ENCODE results near the gene EXOC6B.

Gene EXOC6B

GRCh38 chr2:72367530-72368225, 458.2 kb downstream of the EXOC6B start:
- Histone ChIP-seq H3K4me3 (ENCODE audit: insufficient read length, low read depth) (no peak overlapping the region), H3K4me1 (ENCODE audit: insufficient read depth, insufficient read length) (peaks cover 4% of the 10 kb centered on the region), H3K9me3 (ENCODE audit: insufficient read depth, low read length) (no peaks in the 10 kb centered on the region), H3K27me3 (ENCODE audit: insufficient read depth, insufficient read length) (no peaks in the 10 kb centered on the region), H3K36me3 (ENCODE audit: insufficient read depth, insufficient read length, low read length) (no peaks in the 10 kb centered on the region), H3K9ac (ENCODE audit: insufficient read length, low read depth) (no peak overlapping the region)
- DNase-seq (ENCODE audit: low read depth, low spot score): no peak
- TF ChIP-seq ZNF274 (IDR thresholded peaks at IDR 0.05; ENCODE audit: low read depth, low read length): no peak
- no peak for TF ChIP-seq SUZ12 (IDR thresholded peaks at IDR 0.05; ENCODE audit: extremely low read depth, insufficient read depth, insufficient read length)
- TF ChIP-seq YY1 (IDR thresholded peaks at IDR 0.05; ENCODE audit: insufficient read depth, insufficient read length): no peak

GRCh38 chr2:72363406-72363805, 462.4 kb downstream of the EXOC6B start:
- no peak overlapping the region for H3K9ac ChIP-seq (ENCODE audit: insufficient read length, low read depth)
- H3K27me3 ChIP-seq (ENCODE audit: insufficient read depth, insufficient read length): no peaks in the 10 kb centered on the region
- DNase-seq (ENCODE audit: low read depth, low spot score): no peak
- no peaks in the 10 kb centered on the region for H3K36me3 ChIP-seq (ENCODE audit: insufficient read depth, insufficient read length, low read length)
- TF ChIP-seq SUZ12 (IDR thresholded peaks at IDR 0.05; ENCODE audit: extremely low read depth, insufficient read depth, insufficient read length): no peak
- no peak for TF ChIP-seq ZNF274 (IDR thresholded peaks at IDR 0.05; ENCODE audit: low read depth, low read length)
- no peak for TF ChIP-seq YY1 (IDR thresholded peaks at IDR 0.05; ENCODE audit: insufficient read depth, insufficient read length)
- H3K9me3 ChIP-seq (ENCODE audit: insufficient read depth, low read length): no peaks in the 10 kb centered on the region
- H3K4me1 ChIP-seq (ENCODE audit: insufficient read depth, insufficient read length): peaks cover 4% of the 10 kb centered on the region
- H3K4me3 ChIP-seq (ENCODE audit: insufficient read length, low read depth): no peak overlapping the region

DNA sequence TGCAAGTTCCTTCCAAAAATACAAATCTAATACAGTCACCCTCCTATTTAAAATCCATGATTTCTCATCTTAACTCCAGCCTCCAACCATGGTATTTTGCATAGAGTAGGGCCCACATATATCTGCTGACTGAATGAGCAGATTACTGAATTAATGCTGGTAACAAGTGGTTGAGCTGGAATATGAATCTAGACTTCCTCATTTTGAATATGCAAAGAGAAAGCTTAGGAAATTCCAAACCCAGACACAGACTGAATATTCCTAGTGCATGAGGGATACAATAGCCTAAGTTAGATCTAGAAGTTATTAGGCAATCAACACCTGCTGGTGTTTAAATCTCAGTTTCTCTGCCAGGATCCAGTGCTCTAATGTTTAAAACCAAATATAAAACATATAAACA, 463.1 kb downstream of the EXOC6B start:
- no peaks in the 10 kb centered on the region for H3K27me3 ChIP-seq (ENCODE audit: insufficient read depth, insufficient read length)
- DNase-seq (ENCODE audit: low read depth, low spot score): no peak
- peaks cover 3% of the 10 kb centered on the region for H3K4me1 ChIP-seq (ENCODE audit: insufficient read depth, insufficient read length)
- H3K9ac ChIP-seq (ENCODE audit: insufficient read length, low read depth): no peak overlapping the region
- H3K4me3 ChIP-seq (ENCODE audit: insufficient read length, low read depth): no peak overlapping the region
- no peak for TF ChIP-seq ZNF274 (IDR thresholded peaks at IDR 0.05; ENCODE audit: low read depth, low read length)
- no peak for TF ChIP-seq YY1 (IDR thresholded peaks at IDR 0.05; ENCODE audit: insufficient read depth, insufficient read length)
- TF ChIP-seq SUZ12 (IDR thresholded peaks at IDR 0.05; ENCODE audit: extremely low read depth, insufficient read depth, insufficient read length): no peak
- no peaks in the 10 kb centered on the region for H3K36me3 ChIP-seq (ENCODE audit: insufficient read depth, insufficient read length, low read length)
- H3K9me3 ChIP-seq (ENCODE audit: insufficient read depth, low read length): no peaks in the 10 kb centered on the region

GRCh38 chr2:72361521-72361920, 464.3 kb downstream of the EXOC6B start:
- no peak overlapping the region for H3K4me3 ChIP-seq (ENCODE audit: insufficient read length, low read depth)

GRCh38 chr2:72361042-72361441, 464.8 kb downstream of the EXOC6B start:
- no peak for TF ChIP-seq ZNF274 (IDR thresholded peaks at IDR 0.05; ENCODE audit: low read depth, low read length)
- TF ChIP-seq YY1 (IDR thresholded peaks at IDR 0.05; ENCODE audit: insufficient read depth, insufficient read length): no peak
- TF ChIP-seq SUZ12 (IDR thresholded peaks at IDR 0.05; ENCODE audit: extremely low read depth, insufficient read depth, insufficient read length): no peak
- H3K36me3 ChIP-seq (ENCODE audit: insufficient read depth, insufficient read length, low read length): no peaks in the 10 kb centered on the region
- no peak overlapping the region for H3K4me3 ChIP-seq (ENCODE audit: insufficient read length, low read depth)
- no peak overlapping the region for H3K9ac ChIP-seq (ENCODE audit: insufficient read length, low read depth)
- no peaks in the 10 kb centered on the region for H3K27me3 ChIP-seq (ENCODE audit: insufficient read depth, insufficient read length)
- no peaks in the 10 kb centered on the region for H3K9me3 ChIP-seq (ENCODE audit: insufficient read depth, low read length)
- no peaks in the 10 kb centered on the region for H3K4me1 ChIP-seq (ENCODE audit: insufficient read depth, insufficient read length)
- no peak for DNase-seq (ENCODE audit: low read depth, low spot score)

More at GRCh38 chr2:72361521-72361920, 464.3 kb downstream of the EXOC6B start:
- H3K4me1 ChIP-seq (ENCODE audit: insufficient read depth, insufficient read length): no peaks in the 10 kb centered on the region
- no peaks in the 10 kb centered on the region for H3K27me3 ChIP-seq (ENCODE audit: insufficient read depth, insufficient read length)
- TF ChIP-seq ZNF274 (IDR thresholded peaks at IDR 0.05; ENCODE audit: low read depth, low read length) (no peak), SUZ12 (IDR thresholded peaks at IDR 0.05; ENCODE audit: extremely low read depth, insufficient read depth, insufficient read length) (no peak), YY1 (IDR thresholded peaks at IDR 0.05; ENCODE audit: insufficient read depth, insufficient read length) (no peak)
- H3K9me3 ChIP-seq (ENCODE audit: insufficient read depth, low read length): no peaks in the 10 kb centered on the region
- no peak overlapping the region for H3K9ac ChIP-seq (ENCODE audit: insufficient read length, low read depth)
- no peaks in the 10 kb centered on the region for H3K36me3 ChIP-seq (ENCODE audit: insufficient read depth, insufficient read length, low read length)
- DNase-seq (ENCODE audit: low read depth, low spot score): no peak

- no peak for DNase-seq (ENCODE audit: low read depth, low spot score)
- Histone ChIP-seq H3K9me3 (ENCODE audit: insufficient read depth, low read length) (no peaks in the 10 kb centered on the region), H3K9ac (ENCODE audit: insufficient read length, low read depth) (no peak overlapping the region), H3K27me3 (ENCODE audit: insufficient read depth, insufficient read length) (no peaks in the 10 kb centered on the region), H3K4me3 (ENCODE audit: insufficient read length, low read depth) (no peak overlapping the region), H3K36me3 (ENCODE audit: insufficient read depth, insufficient read length, low read length) (no peaks in the 10 kb centered on the region), H3K4me1 (ENCODE audit: insufficient read depth, insufficient read length) (no peaks in the 10 kb centered on the region)
- no peak for TF ChIP-seq ZNF274 (IDR thresholded peaks at IDR 0.05; ENCODE audit: low read depth, low read length)
- no peak for TF ChIP-seq SUZ12 (IDR thresholded peaks at IDR 0.05; ENCODE audit: extremely low read depth, insufficient read depth, insufficient read length)
- no peak for TF ChIP-seq YY1 (IDR thresholded peaks at IDR 0.05; ENCODE audit: insufficient read depth, insufficient read length)
These were observed 475.0 kb downstream of the EXOC6B start for GRCh38 chr2:72350852-72351251.

DNA sequence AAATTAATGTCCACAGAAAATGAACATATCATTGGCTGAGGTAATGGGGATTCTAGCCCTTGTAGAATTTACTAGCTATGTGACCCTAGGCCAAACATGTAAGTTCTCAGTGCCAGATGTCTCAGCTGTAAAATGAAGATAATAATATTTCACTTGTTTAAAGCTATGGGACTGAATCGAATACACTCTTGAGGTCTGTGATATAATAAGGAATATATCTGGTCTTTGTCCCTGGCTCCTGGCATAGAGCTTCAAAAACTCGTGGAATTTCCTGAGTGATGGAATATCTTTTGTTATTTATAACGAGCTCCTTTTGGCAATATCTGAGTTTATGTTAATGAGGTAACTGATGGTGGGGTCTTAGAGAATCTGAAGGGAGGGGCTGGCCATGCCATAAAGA, 476.8 kb downstream of the EXOC6B start:
- DNase-seq (ENCODE audit: low read depth, low spot score): no peak
- no peak for TF ChIP-seq YY1 (IDR thresholded peaks at IDR 0.05; ENCODE audit: insufficient read depth, insufficient read length)
- no peak for TF ChIP-seq ZNF274 (IDR thresholded peaks at IDR 0.05; ENCODE audit: low read depth, low read length)
- no peak for TF ChIP-seq SUZ12 (IDR thresholded peaks at IDR 0.05; ENCODE audit: extremely low read depth, insufficient read depth, insufficient read length)
- Histone ChIP-seq H3K4me3 (ENCODE audit: insufficient read length, low read depth) (no peak overlapping the region), H3K27me3 (ENCODE audit: insufficient read depth, insufficient read length) (no peaks in the 10 kb centered on the region), H3K9ac (ENCODE audit: insufficient read length, low read depth) (no peak overlapping the region), H3K9me3 (ENCODE audit: insufficient read depth, low read length) (no peaks in the 10 kb centered on the region), H3K4me1 (ENCODE audit: insufficient read depth, insufficient read length) (no peaks in the 10 kb centered on the region), H3K36me3 (ENCODE audit: insufficient read depth, insufficient read length, low read length) (no peaks in the 10 kb centered on the region)

Measured in NT2/D1 (cell line).